Urinary bladder (tissue), 4 donors: ENCODE results near the gene SMAD9. TPM values are rescaled to one million over a fixed set of nuclear protein-coding genes. Genes with fewer than 3 reads are reported as not detected.

ENCODE experiments used
- DNase-seq: peaks from one replicate; pipeline ENCODE4 v3.0.0-alpha.2; 2015; ENCODE audit errors: extremely low spot score
- H3K27ac ChIP-seq: one replicate; pipeline ENCODE4 v1.5.1; 2013; ENCODE audit warnings: low read depth, mild to moderate bottlenecking, moderate library complexity
- H3K36me3 ChIP-seq: one replicate; pipeline ENCODE4 v1.6.1; 2013; ENCODE audit warnings: mild to moderate bottlenecking, moderate library complexity; ENCODE audit not compliant: insufficient read depth
- H3K4me1 ChIP-seq: one replicate; pipeline ENCODE4 v1.6.1; 2013; ENCODE audit warnings: mild to moderate bottlenecking, moderate library complexity; ENCODE audit not compliant: insufficient read depth
- H3K4me3 ChIP-seq: one replicate; pipeline ENCODE4 v1.5.1; 2013; ENCODE audit warnings: low read depth, low read length
- WGBS: extraction: QIAGEN DNeasy Blood & Tissue Kit; methylation state at CpG from one replicate; pipeline ENCODE4 v1.1.7; 2013; 5-methylcytosine and 5-hydroxymethylcytosine counted together
- polyA plus RNA-seq: library from polyadenylated mRNA; stranded (reverse); fragments of 200-250 nt; gene quantifications from one replicate; pipeline ENCODE4 v1.2.3, GENCODE V29; 2013
- total RNA-seq: library from RNA; depleted of rRNA; stranded (reverse); fragments of >200 nt; gene quantifications from one replicate; pipeline ENCODE4 v1.2.3, GENCODE V29; 2014
- donor health status: healthy with polysubstance abuse.
- donor health status: healthy.

The SMAD9 gene
- total and polyA plus RNA-seq, 2 donors, result 10.8 to 47.4 TPM

DNA sequence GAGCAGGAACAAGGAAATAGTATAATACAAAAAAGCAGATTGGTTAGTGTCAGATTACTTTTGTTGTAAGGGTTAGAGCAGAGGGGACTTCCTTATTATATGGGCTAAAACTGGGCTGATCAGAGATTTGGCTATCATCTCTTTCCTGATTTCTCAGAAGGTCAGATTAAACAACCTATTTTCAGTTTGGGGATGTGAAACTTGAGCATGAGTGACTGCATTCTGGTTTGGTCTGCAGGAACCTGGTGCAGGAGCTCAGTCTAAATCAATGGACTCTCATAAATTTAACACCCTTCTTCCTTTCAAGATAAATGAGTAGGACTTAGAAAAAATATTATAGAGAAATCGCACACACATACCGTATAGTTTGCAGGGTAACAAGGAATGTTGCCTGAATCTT, 113.9 kb downstream of the SMAD9 start:
- Histone ChIP-seq H3K4me1 (no peaks in the 10 kb centered on the region), H3K4me3 (no peak overlapping the region), H3K27ac (no peak overlapping the region), H3K36me3 (no peaks in the 10 kb centered on the region)
- 82% methylated on average over 2 of the region's 2 CpGs for WGBS
- DNase-seq, result no peak

DNA sequence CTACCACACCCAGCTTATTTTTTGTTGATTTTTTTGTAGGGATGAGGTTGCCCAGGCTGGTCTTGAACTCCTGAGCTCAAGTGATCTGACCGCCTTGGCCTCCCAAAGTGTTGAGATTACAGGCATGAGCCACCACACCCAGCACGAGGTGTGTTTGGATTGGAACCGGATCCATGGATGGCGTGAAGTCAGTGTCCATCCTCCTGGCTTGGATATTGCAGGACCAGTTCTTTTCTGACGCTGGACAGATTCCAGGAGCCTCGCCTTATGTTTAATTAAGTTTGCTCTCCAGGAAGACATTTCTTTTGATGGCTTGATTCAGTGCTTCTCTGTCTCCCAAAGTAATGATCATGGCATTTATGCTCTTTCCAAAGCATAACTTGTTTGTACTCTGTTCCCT, 115.5 kb downstream of the SMAD9 start:
- Histone ChIP-seq H3K4me1 (no peaks in the 10 kb centered on the region), H3K27ac (no peak overlapping the region), H3K36me3 (no peaks in the 10 kb centered on the region), H3K4me3 (no peak overlapping the region)
- WGBS, result 82% methylated on average over 6 of the region's 6 CpGs
- DNase-seq, result no peak

DNA sequence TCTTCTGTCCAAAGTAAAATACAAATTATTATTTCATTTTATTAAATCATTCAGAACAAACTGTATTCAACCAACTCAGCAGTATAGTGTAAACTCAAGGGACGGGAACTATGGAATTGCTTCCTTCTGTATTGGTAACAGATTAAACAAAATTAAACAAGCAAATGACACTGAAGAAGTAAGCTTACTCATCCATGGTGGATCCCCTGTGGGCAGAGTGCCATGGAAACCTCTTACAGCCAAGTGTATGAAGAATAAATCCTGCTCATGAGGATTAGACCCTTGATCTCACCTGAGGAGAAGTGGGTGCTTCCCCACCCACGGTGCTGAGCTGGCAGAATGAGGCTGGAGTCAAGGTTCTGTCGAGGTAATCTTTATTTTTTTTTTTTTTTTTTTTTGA, 119.0 kb downstream of the SMAD9 start:
- no peak for DNase-seq
- Histone ChIP-seq H3K27ac (no peak overlapping the region), H3K4me1 (no peaks in the 10 kb centered on the region), H3K4me3 (no peak overlapping the region), H3K36me3 (no peaks in the 10 kb centered on the region)
- 47% methylated on average over 3 of the region's 3 CpGs for WGBS

DNA sequence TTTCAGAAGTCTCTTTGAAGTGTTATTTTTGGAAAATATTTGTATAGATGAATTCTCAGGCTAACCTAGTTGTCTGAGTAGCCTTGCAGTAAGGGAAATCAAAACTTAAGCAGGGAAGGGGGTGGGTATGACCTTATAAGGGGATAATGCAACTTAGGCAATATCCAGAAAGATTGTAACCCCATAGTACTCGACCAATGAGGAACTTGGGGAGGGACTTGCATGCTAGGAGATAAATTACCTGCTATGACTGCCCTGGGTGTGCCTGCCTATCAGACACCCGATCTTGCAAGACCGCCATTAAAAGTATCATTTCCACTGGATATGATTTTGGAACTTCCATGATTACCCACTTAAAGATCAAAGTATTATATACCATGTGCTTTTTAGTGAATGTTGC, 124.0 kb downstream of the SMAD9 start:
- Histone ChIP-seq H3K36me3 (no peaks in the 10 kb centered on the region), H3K27ac (no peak overlapping the region), H3K4me1 (no peaks in the 10 kb centered on the region), H3K4me3 (no peak overlapping the region)
- DNase-seq, result no peak
- 84% methylated on average over 3 of the region's 3 CpGs for WGBS

DNA sequence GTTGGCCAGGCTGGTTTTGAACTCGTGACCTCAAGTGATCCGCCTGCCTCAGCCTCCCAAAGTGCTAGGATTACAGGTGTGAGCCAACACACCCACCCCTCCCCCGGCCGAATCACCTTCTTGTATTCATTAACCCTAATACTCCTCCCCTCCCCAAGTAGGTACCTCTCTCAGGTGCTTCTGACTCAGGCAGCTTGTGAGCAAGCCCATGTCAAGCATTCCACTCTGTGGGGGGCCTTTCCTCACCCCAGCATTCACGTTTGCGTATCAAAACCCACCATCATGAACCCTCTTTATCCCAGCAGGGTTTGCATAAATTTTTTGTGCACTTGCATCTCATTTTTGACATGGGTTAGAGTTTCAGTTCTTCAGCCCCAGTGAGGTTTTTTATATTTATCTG, 124.6 kb downstream of the SMAD9 start:
- 77% methylated on average over 6 of the region's 6 CpGs for WGBS
- DNase-seq, result no peak

More for the DNA sequence above, 124.6 kb downstream of the SMAD9 start:
- Histone ChIP-seq H3K4me1 (no peaks in the 10 kb centered on the region), H3K36me3 (no peaks in the 10 kb centered on the region), H3K4me3 (no peak overlapping the region), H3K27ac (no peak overlapping the region)

Other genes starting within 250 kb of the SMAD9 start
- gene SERTM1, start 246.2 kb downstream of the SMAD9 start, total RNA-seq, result 1.7 TPM
- gene SERTM1, start 246.2 kb downstream of the SMAD9 start, polyA plus RNA-seq, result 0.18 TPM
- gene RFXAP, start 101.0 kb downstream of the SMAD9 start, total RNA-seq, result 10.0 TPM
- gene RFXAP, start 101.0 kb downstream of the SMAD9 start, polyA plus RNA-seq, result 6.1 TPM
- 43.4 TPM for gene ALG5, start 79.1 kb upstream of the SMAD9 start, total RNA-seq
- gene ALG5, start 79.1 kb upstream of the SMAD9 start, polyA plus RNA-seq, result 39.0 TPM
- gene EXOSC8, start 80.5 kb upstream of the SMAD9 start, total RNA-seq, result 45.0 TPM
- 29.4 TPM for gene EXOSC8, start 80.5 kb upstream of the SMAD9 start, polyA plus RNA-seq
- 153 TPM for gene SUPT20H, start 139.4 kb upstream of the SMAD9 start, total RNA-seq
- gene SUPT20H, start 139.4 kb upstream of the SMAD9 start, polyA plus RNA-seq, result 30.3 TPM
- gene CSNK1A1L, start 185.4 kb upstream of the SMAD9 start, total RNA-seq, result not detected
- gene CSNK1A1L, start 185.4 kb upstream of the SMAD9 start, polyA plus RNA-seq, result not detected